T-helper 9 cell (primary cell): ENCODE measurements around the gene KRT28.
A peak's percentile ranks its signal among the peaks of the same experiment; 100 is the strongest.
"Not testable (repeated sequence)": the region's sequence is repeated elsewhere in the genome, so short reads cannot be mapped to it uniquely, and the experiment has no call there.

Experiments
- DNase-seq: peaks from one replicate; pipeline ENCODE4 v3.0.0-alpha.2; 2020

KRT28 gene

GRCh38 chr17:40818343-40818732 lies 18.6 kb upstream of the KRT28 start:
- no peak for DNase-seq

GRCh38 chr17:40817103-40817682 lies 17.4 kb upstream of the KRT28 start:
- DNase-seq: no peak

GRCh38 chr17:40816569-40816968 lies 16.8 kb upstream of the KRT28 start:
- no peak for DNase-seq

- DNase-seq: no peak
These were observed 15.6 kb upstream of the KRT28 start for GRCh38 chr17:40815381-40815780.

- not testable (repeated sequence) for DNase-seq
These were observed 14.9 kb upstream of the KRT28 start for GRCh38 chr17:40814657-40815056.

- no peak for DNase-seq
These were observed 14.0 kb upstream of the KRT28 start for GRCh38 chr17:40813804-40814203.

GRCh38 chr17:40812639-40813038 lies 12.9 kb upstream of the KRT28 start:
- DNase-seq: no peak

GRCh38 chr17:40810494-40810893 lies 10.7 kb upstream of the KRT28 start:
- DNase-seq: no peak

GRCh38 chr17:40809721-40810421 lies 10.1 kb upstream of the KRT28 start:
- DNase-seq: no peak

- no peak for DNase-seq
These were observed 6.4 kb upstream of the KRT28 start for GRCh38 chr17:40806131-40806530.

GRCh38 chr17:40803617-40804082 lies 3.9 kb upstream of the KRT28 start:
- DNase-seq: peak; percentile 66

GRCh38 chr17:40801157-40801556 lies 1.4 kb upstream of the KRT28 start:
- DNase-seq: no peak

GRCh38 chr17:40800381-40800780 lies 622 bp upstream of the KRT28 start:
- DNase-seq: no peak

GRCh38 chr17:40796846-40797245 lies 2.9 kb downstream of the KRT28 start:
- DNase-seq: no peak

- DNase-seq: no peak
These were observed 4.6 kb downstream of the KRT28 start for GRCh38 chr17:40795019-40795667.

- DNase-seq: no peak
These were observed 5.3 kb downstream of the KRT28 start for GRCh38 chr17:40794466-40794865.

- no peak for DNase-seq
These were observed 5.9 kb downstream of the KRT28 start for GRCh38 chr17:40793832-40794231.

- no peak for DNase-seq
These were observed 7.8 kb downstream of the KRT28 start for GRCh38 chr17:40791787-40792436.

GRCh38 chr17:40791111-40791510 lies 8.6 kb downstream of the KRT28 start:
- no peak for DNase-seq

- DNase-seq: no peak
These were observed 17.3 kb downstream of the KRT28 start, which contains the start of gene KRT27 for GRCh38 chr17:40782450-40782849. Gene KRT27 (minus strand): TSS chr17:40782550. CDS start chr17:40782493, 57 bp downstream.

- DNase-seq: no peak
These were observed 20.4 kb downstream of the KRT28 start for GRCh38 chr17:40779181-40779909.

- DNase-seq: no peak
These were observed 21.3 kb downstream of the KRT28 start for GRCh38 chr17:40778461-40778860.

GRCh38 chr17:40777971-40778370 lies 21.8 kb downstream of the KRT28 start:
- DNase-seq: no peak
